HG03097 (cell line): ENCODE results near the gene FAM229A.

Source experiments
- ATAC-seq: cut with Tn5 transposase; IDR thresholded peaks from one replicate; pipeline ENCODE4 v1.9.1; 2021; ENCODE audit not compliant: unreplicated experiment, low FRiP score

FAM229A gene

DNA sequence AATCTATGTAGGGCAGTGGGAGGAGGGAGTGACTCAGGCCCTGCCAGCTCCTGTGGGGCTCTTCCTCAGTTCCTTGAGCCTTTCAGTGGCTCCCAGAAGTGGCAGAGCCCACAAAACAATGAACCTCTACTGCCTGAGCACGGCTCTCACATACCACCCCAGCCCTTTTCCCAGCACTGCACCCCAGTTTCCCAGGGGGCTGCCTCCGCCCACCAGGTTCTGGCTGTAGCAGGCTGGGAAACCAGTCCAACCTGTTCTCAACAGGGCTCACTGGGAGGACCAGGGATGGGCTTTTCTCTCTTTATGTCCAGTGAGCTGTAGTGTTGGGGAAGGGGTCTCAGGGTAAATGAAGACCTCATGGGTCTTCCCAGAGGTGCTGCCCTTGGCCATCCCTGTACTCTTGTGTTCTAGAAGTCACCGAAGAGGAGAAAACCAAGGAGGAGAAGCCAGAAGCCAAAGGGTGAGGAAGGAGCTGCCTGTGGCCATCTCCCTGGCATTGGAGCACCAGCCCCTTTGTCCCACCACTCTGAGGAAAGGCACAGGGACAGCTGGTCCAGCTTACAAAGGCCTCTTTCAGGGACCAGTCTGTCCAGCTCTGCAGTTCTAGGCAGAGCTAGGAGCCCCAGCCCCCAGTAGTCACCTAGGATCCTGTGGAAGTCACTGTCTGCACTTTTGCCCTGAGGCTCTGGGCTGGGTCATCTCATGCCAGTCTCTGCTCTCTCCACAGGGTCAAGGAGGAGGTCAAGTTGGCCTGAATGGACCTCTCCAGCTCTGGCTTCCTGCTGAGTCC, 29.8 kb downstream of the FAM229A start:
- no peak for ATAC-seq

DNA sequence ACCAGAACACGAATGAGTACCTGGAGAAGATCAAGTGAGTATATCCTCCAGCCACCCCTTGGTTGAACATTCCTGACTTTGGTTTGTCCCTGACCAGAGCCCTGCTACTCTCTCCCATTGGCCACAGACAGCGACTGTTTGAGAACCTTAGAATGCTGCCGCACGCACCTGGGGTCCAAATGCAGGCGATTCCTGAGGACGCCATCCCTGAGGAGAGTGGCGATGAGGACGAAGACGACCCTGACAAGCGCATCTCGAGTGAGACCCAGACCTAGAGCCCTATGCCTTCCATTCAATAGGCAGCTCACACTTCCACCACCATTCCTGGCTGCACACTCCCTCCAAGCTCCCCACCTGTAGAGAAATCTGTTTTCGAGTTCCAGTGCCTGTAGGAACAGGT, 30.7 kb downstream of the FAM229A start:
- ATAC-seq = no peak

DNA sequence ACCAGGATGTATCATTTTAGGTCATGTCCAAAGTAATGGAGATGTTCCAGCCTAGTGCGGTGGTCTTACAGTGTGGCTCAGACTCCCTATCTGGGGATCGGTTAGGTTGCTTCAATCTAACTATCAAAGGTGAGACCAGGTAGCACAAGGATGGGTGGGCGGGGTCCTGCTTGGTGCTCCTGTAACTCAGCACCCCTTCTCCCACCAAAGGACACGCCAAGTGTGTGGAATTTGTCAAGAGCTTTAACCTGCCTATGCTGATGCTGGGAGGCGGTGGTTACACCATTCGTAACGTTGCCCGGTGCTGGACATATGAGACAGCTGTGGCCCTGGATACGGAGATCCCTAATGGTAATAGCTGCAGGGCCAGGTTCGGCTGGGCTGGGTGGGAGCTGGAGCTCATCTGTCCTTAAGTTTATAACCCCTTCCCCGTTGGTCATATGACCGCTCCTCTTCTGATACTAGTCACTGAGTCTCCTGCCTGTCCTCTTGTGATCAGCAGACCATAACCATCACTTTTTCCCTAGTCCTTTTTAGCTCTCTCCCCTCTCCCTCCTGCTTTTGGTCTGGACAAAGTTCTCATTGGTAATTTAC, 31.6 kb downstream of the FAM229A start:
- no peak for ATAC-seq

DNA sequence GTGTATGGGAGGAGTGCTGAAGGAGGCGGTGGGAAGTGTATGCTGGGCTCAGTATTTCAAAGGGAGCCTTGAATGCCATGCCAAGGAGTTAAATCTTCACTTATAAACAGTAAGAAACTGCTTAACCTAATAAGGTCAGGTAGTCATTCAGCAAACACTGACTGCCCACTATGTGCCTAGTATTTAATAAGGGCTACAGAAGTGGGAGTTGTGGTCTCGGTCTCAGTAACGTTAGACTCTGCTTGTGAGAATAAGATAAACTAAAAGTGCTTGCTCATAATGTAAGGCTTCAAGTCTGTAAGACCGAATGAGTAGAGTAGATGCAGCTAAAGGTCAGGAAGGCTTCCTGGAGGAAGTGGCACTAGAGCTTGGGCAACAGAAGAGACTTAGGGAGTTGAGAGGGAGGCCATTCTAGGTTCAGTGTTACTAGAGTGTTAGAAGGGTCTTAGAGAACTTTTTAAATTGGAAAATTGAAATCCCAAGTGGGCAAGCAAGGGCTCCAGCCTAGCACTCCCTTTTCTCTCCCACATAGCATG, 32.3 kb downstream of the FAM229A start:
- ATAC-seq = no peak

DNA sequence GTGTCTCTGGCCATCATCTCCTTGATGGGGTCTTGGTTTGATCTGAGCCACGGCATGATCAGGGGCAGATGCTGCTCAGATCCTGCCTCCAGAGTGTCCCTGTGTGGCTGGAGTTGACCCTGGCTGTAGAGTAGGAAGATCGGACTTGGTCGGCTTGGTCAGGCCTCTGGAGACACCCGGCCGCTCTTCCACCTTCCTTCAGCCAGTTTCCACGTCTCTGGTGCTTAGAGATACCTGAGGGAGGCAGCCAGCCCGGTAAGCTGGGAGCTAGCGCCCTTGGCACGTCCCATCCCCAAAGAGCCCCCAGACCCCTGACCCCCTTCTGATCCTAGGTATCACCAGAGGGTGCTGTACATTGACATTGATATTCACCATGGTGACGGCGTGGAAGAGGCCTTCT, 35.1 kb downstream of the FAM229A start:
- ATAC-seq = no peak

DNA sequence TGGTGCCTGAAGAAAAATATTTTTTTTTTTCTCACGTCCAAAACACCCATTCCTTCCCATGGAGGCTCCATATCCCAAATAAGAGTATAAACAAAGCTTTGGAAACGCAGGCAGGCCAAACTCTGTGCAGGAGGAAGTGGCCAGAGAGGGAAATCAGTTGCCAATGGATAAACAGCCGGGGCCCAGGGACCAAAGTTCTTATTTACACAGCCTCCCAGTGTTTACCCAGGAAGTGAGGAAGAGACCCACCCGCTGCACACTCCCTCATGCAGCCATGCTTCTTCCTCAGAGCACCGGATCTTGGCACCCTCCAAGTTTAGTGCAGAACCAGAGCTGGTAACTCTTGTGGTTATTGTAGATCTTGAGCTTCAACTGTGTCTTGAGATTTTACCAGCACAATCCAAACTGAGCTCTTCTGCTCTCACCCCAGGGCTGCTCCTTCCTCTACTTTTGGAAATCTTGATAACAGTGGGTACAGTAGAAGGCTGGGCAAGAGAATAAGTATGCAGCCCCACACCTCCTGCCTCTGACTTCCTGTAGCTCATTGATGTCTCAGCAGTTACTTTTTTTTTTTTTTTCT, 40.5 kb downstream of the FAM229A start:
- no peak for ATAC-seq

DNA sequence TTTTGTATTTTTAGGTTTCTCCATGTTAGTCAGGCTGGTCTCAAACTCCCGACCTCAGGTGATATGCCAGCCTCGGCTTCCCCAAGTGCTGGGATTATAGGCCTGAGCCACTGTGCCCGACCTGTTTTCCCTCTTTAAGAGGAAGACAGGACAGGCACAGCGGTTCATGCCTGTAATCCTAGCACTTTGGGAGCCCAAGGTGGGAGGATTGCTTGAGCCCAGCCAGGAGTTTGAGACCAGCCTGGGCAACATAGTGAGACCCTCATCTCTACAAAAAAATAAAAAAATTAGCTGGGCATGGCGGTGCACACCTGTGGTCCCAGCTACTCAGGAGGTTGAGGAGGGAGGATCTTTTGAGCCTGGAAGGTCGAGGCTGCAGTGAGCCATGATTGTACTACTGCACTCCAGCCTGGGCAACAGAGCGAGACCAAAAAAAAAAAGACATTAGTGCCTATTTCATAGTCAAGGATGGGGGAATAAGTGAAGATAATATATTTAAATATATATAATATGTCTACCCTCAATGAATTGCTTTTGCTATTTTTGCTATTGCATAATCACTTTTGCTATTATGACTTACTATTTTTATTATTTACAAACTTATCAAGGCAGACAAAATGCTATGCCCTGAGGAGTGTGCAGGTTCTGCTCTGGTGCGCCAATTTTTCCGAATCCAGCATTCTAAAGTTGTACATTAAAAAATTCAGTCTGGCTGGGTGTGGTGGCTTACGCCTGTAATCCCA, 44.0 kb downstream of the FAM229A start:
- no peak for ATAC-seq

DNA sequence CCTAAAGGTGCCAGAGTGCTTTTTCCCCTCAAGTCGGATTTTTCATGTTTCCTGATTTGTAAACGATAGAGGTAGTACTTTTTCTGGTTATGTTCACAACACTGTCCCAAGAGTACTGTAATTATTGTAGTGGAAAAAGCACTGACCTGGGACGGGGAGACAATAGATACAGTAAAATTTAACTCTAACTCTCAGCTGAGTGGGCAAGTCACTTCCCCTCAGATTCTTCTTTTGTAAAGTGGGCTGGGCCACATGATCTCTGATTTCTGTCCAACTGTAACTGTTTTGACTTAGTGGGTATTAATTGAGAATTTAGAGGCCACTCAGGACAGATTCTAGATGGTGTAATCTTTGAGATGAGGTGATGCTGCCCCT, 45.4 kb downstream of the FAM229A start:
- no peak for ATAC-seq

DNA sequence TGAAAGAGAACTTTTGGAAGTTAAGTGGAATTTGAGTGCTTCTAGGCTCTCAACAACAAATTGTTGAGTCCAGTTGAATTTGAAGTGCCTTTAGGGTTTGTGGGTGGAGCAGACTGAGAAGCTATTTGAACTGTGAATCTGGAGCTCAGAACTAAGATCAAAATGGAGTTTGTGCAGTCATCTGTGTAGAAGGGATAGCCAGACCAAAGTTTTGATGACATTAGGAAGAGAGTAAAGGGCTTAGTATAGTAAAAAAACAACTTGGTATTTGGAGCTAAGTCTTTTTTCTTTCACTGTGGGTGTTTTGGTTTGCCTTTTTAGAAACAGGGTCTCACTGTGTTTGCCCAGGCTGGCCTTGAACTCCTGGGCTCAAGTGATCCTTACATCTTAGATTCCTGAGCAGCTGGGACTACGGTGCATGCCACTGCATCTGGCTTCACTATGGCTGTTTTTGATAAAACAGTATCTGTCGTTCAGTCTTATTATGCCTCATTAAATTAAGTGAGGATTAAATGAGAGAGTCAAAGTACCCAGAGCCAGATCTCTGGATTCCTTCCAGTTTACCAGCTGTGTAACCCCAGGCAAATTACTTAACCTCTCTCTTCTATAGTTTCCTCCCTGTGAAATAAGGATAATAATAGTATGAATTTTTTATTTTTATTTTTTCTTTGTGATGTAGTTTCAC, 50.4 kb downstream of the FAM229A start:
- no peak for ATAC-seq
